ENCODE measurements around the gene TSPAN17. TPM values are rescaled to one million over a fixed set of nuclear protein-coding genes. Genes with fewer than 3 reads are reported as not detected.

TSPAN17 gene
- total and polyA plus RNA-seq, 7 donors: 22.5 to 51.9 (median 25.8) TPM

DNA sequence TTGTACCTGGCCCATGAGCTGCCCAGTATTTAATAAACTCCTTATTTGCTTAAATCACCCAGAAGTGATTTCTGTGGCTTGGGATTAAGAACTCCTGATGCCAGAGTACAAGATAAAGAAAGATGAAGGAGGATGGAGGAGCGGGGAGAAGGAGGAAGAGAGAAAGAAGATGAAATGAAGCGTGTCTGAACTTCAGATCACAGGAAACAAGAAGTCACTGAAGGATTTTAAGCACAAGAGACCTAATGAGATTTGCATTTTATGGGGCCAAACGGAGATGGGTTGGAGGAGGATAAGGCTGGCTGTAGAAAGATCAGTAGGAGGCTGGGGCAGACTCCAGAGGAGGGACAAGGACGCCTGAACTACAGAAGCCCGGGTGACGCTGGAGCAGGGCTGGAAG lies 13.7 kb upstream of the TSPAN17 start:
- H3K27ac ChIP-seq: no peak overlapping the region
- intact Hi-C loops (cut with DNase I): no loop called here
- TF ChIP-seq, protein P1, sequence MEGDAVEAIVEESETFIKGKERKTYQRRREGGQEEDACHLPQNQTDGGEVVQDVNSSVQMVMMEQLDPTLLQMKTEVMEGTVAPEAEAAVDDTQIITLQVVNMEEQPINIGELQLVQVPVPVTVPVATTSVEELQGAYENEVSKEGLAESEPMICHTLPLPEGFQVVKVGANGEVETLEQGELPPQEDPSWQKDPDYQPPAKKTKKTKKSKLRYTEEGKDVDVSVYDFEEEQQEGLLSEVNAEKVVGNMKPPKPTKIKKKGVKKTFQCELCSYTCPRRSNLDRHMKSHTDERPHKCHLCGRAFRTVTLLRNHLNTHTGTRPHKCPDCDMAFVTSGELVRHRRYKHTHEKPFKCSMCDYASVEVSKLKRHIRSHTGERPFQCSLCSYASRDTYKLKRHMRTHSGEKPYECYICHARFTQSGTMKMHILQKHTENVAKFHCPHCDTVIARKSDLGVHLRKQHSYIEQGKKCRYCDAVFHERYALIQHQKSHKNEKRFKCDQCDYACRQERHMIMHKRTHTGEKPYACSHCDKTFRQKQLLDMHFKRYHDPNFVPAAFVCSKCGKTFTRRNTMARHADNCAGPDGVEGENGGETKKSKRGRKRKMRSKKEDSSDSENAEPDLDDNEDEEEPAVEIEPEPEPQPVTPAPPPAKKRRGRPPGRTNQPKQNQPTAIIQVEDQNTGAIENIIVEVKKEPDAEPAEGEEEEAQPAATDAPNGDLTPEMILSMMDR (IDR thresholded peaks at IDR 0.05): no peak
- DNase-seq: no peak
- H3K36me3 ChIP-seq (ENCODE audit: insufficient read depth in 1 of 2, low read depth in 1 of 2): no peaks in the 10 kb centered on the region
- H3K4me3 ChIP-seq: no peak overlapping the region
- ATAC-seq: no peak
- WGBS, 3 donors: 27 to 31% (median 30%) methylated on average over 6 of the region's 6 CpGs
- H3K9me3 ChIP-seq: no peaks in the 10 kb centered on the region
- H3K27me3 ChIP-seq (ENCODE audit: insufficient read depth in 3 of 3, low read length in 2 of 3): peaks cover 0 to 31% (median 4%) of the 10 kb centered on the region in 3 donors
- H3K4me1 ChIP-seq: peaks cover 7% of the 10 kb centered on the region

GRCh38 chr5:176636426-176636825 lies 10.9 kb upstream of the TSPAN17 start:
- WGBS, 3 donors: 39 to 47% (median 47%) methylated on average over 9 of the region's 9 CpGs
- intact Hi-C loops (cut with DNase I): no loop called here
- Histone ChIP-seq H3K4me1 (peaks cover 5% of the 10 kb centered on the region), H3K9me3 (no peaks in the 10 kb centered on the region), H3K4me3 (no peak overlapping the region), H3K27ac (no peak overlapping the region), H3K36me3 (ENCODE audit: insufficient read depth in 1 of 2, low read depth in 1 of 2) (no peaks in the 10 kb centered on the region), H3K27me3 (ENCODE audit: insufficient read depth in 3 of 3, low read length in 2 of 3) (peaks cover 0 to 9% (median 0%) of the 10 kb centered on the region in 3 donors)
- DNase-seq (no peak), ATAC-seq (no peak)
- TF ChIP-seq, protein P1 (IDR thresholded peaks at IDR 0.05): no peak

DNA sequence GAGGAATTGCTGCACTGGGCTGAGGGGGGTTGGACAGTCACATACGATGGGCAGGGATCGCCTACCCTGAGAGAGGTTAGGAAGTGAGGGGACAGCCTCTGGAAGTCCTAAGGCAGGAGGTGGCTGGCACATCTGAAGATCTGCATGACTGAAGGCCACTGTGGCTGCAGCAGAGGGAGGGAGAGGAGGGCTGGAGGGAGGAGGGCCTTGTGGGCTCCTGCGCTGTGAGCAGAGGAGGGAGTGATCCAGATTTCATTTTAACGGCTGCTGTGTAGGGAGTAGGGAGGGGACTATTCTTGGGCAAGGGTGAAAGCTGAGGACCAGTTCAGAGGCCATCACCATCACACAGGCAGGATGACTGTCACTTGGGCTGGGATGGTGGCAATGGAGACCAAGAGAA lies 9.7 kb upstream of the TSPAN17 start:
- no peak overlapping the region for H3K27ac ChIP-seq
- intact Hi-C loops (cut with DNase I): no loop called here
- H3K9me3 ChIP-seq: no peaks in the 10 kb centered on the region
- H3K36me3 ChIP-seq (ENCODE audit: insufficient read depth in 1 of 2, low read depth in 1 of 2): no peaks in the 10 kb centered on the region
- no peak overlapping the region for H3K4me3 ChIP-seq
- 61 to 66% (median 66%) methylated on average over 4 of the region's 4 CpGs for WGBS, 3 donors
- DNase-seq (no peak), ATAC-seq (no peak)
- peaks cover 0 to 9% (median 0%) of the 10 kb centered on the region in 3 donors for H3K27me3 ChIP-seq (ENCODE audit: insufficient read depth in 3 of 3, low read length in 2 of 3)
- peaks cover 5% of the 10 kb centered on the region for H3K4me1 ChIP-seq
- TF ChIP-seq, protein P1 (IDR thresholded peaks at IDR 0.05): no peak

DNA sequence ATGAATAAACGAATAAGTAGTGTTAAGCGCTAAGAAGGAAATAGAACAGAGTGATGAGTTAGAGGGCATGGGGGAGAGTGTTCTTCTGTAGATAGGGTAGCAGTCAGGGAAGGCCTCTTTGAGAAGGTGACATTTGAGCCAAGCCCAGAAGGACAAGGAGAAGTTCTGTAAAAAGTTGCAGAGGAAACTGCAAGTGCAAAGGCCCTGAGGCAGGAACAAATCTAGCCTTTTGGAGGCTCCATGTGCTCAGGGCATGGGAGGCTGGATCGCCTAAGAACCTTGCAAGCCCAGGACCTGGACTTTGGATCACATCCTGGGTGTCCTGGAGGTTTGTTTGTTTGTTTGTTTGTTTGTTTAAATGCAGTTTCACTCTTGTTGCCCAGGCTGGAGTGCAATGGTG lies 8.8 kb upstream of the TSPAN17 start:
- Histone ChIP-seq H3K27ac (no peak overlapping the region), H3K9me3 (no peaks in the 10 kb centered on the region), H3K4me1 (peaks cover 5% of the 10 kb centered on the region), H3K4me3 (no peak overlapping the region), H3K36me3 (ENCODE audit: insufficient read depth in 1 of 2, low read depth in 1 of 2) (no peaks in the 10 kb centered on the region), H3K27me3 (ENCODE audit: insufficient read depth in 3 of 3, low read length in 2 of 3) (peaks cover 0 to 9% (median 0%) of the 10 kb centered on the region in 3 donors)
- no peak for ATAC-seq
- intact Hi-C loops (cut with DNase I): no loop called here
- TF ChIP-seq, protein P1 (IDR thresholded peaks at IDR 0.05): no peak
- DNase-seq: no peak
- WGBS, 3 donors: 90 to 98% (median 91%) methylated on average over 3 of the region's 3 CpGs

DNA sequence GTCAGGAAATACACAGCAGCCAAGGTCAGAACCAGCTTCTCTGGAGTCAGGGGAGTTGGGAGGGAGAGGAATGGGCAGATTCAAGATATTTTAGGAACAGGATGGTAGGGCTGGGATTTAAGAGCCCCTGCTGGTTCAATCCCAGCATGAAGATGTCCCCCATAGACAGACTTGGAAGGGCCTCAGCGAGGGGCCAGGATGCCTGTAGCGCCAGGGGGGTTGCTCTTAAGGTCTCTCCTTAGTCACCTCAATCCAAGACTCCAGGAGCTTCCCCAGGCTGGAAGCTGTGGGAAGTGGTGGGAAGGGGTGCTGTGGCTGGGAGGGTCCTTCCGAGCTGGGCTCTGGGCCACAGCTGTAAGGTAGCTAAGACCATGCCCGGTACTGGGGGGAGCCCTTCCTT lies 8.1 kb upstream of the TSPAN17 start:
- Histone ChIP-seq H3K36me3 (ENCODE audit: insufficient read depth in 1 of 2, low read depth in 1 of 2) (no peaks in the 10 kb centered on the region), H3K27ac (peak overlapping the region; percentile 70), H3K27me3 (ENCODE audit: insufficient read depth in 3 of 3, low read length in 2 of 3) (peaks cover 0 to 1% (median 0%) of the 10 kb centered on the region in 3 donors), H3K4me1 (peaks cover 5% of the 10 kb centered on the region), H3K9me3 (no peaks in the 10 kb centered on the region), H3K4me3 (no peak overlapping the region)
- DNase-seq (no peak), ATAC-seq (no peak)
- intact Hi-C loops (cut with DNase I): no loop called here
- WGBS, 3 donors: 57 to 80% (median 76%) methylated on average over 3 to 4 of the region's 4 CpGs
- TF ChIP-seq, protein P1 (IDR thresholded peaks at IDR 0.05): no peak

Data from psoas muscle (tissue), 8 donors.